Activated CD4-positive, alpha-beta T cell treated with anti-CD3 and anti-CD28 coated beads, Interleukin-2, amount 10 ng/mL, durations not matched to agents 7 days and 5 days (primary cell): ENCODE results near the gene MYB. TPM values are rescaled to one million over a fixed set of nuclear protein-coding genes. Genes with fewer than 3 reads are reported as not detected.

Experiments used
- CTCF ChIA-PET: fragments of 350-600 bp; sonication (Branson Sonifier 250); formaldehyde crosslinking; loops from one replicate; lab custom pipeline; 2021; ENCODE audit warnings: antibody characterized with exemption; lab: Charles Lee
- POLR2A ChIA-PET: fragments of 350-600 bp; sonication (Branson Sonifier 250); formaldehyde crosslinking; loops from one replicate; lab custom pipeline; 2021; ENCODE audit warnings: antibody characterized with exemption; lab: Charles Lee
- DNase-seq: peaks from one replicate; pipeline ENCODE4 v3.0.0-alpha.2; 2020
- H3K27ac Mint-ChIP-seq: one replicate; pipeline ENCODE4 v1.8.0; 2021; ENCODE audit warnings: mild to moderate bottlenecking, moderate library complexity, mixed read lengths
- H3K27me3 Mint-ChIP-seq: one replicate; pipeline ENCODE4 v1.8.0; 2021; ENCODE audit warnings: mixed read lengths
- H3K36me3 Mint-ChIP-seq: one replicate; pipeline ENCODE4 v1.8.0; 2021; ENCODE audit warnings: low read depth, mixed read lengths
- H3K4me1 Mint-ChIP-seq: one replicate; pipeline ENCODE4 v1.8.0; 2021; ENCODE audit warnings: mixed read lengths
- H3K4me3 Mint-ChIP-seq: one replicate; pipeline ENCODE4 v1.8.0; 2021; ENCODE audit warnings: mild to moderate bottlenecking, moderate library complexity, mixed read lengths
- H3K9me3 Mint-ChIP-seq: one replicate; pipeline ENCODE4 v1.8.0; 2021; ENCODE audit warnings: mixed read lengths
- total RNA-seq, 2 experiments: library from RNA; stranded (reverse); gene quantifications; one replicate each; pipeline ENCODE4 v1.2.3, GENCODE V29; 2021

MYB gene
- total RNA-seq, 2 experiments from 2014 or later: 12.6 to 13.5 TPM

GRCh38 chr6:135192256-135193174, 11.4 kb downstream of the MYB start:
- ChIA-PET CTCF (interaction anchor here (0.6 to 1.3 kb wide), 3 partner anchors 8 to 152 kb away, joined by 3 to 5 read pairs (median 4); no protein-coding TSS in a partner anchor), POLR2A (interaction anchor here (0.6 kb wide), 1 partner anchor 32 kb away, joined by 4 read pairs; no protein-coding TSS in a partner anchor)
- peaks cover 52% of the 10 kb centered on the region for H3K4me1 Mint-ChIP-seq
- H3K9me3 Mint-ChIP-seq: no peaks in the 10 kb centered on the region
- H3K36me3 Mint-ChIP-seq: peaks cover 68% of the 10 kb centered on the region
- no peak for DNase-seq
- no peak overlapping the region for H3K27ac Mint-ChIP-seq
- H3K4me3 Mint-ChIP-seq: no peak overlapping the region
- no peaks in the 10 kb centered on the region for H3K27me3 Mint-ChIP-seq

GRCh38 chr6:135193221-135193620, 12.1 kb downstream of the MYB start:
- ChIA-PET CTCF (interaction anchor here (1.1 kb wide), 1 partner anchor 9 kb away, joined by 5 read pairs; no protein-coding TSS in a partner anchor), POLR2A (interaction anchor here (0.6 kb wide), 1 partner anchor 31 kb away, joined by 4 read pairs; no protein-coding TSS in a partner anchor)
- Mint-ChIP-seq H3K4me1 (peaks cover 51% of the 10 kb centered on the region), H3K27ac (no peak overlapping the region), H3K9me3 (no peaks in the 10 kb centered on the region), H3K4me3 (no peak overlapping the region), H3K36me3 (peaks cover 66% of the 10 kb centered on the region), H3K27me3 (no peaks in the 10 kb centered on the region)
- DNase-seq: no peak

- H3K27ac Mint-ChIP-seq: no peak overlapping the region
- peaks cover 39% of the 10 kb centered on the region for H3K4me1 Mint-ChIP-seq
- CTCF ChIA-PET: interaction anchor here (0.6 to 1.9 kb wide), 4 partner anchors 12 to 885 kb away, joined by 3 to 5 read pairs (median 4); no protein-coding TSS in a partner anchor
- no peak for DNase-seq
- POLR2A ChIA-PET: no interaction called here
- H3K36me3 Mint-ChIP-seq: peaks cover 54% of the 10 kb centered on the region
- H3K4me3 Mint-ChIP-seq: no peak overlapping the region
- H3K27me3 Mint-ChIP-seq: no peaks in the 10 kb centered on the region
- H3K9me3 Mint-ChIP-seq: no peaks in the 10 kb centered on the region
Measured at GRCh38 chr6:135195041-135195440, 13.9 kb downstream of the MYB start.

- ChIA-PET CTCF (interaction anchor here (1.2 to 1.9 kb wide), 2 partner anchors 13 to 29 kb away, joined by 3 to 4 read pairs; no protein-coding TSS in a partner anchor), POLR2A (no interaction called here)
- no peak overlapping the region for H3K27ac Mint-ChIP-seq
Measured at GRCh38 chr6:135195522-135195921, 14.4 kb downstream of the MYB start.

GRCh38 chr6:135196739-135197510, 15.8 kb downstream of the MYB start:
- H3K27ac Mint-ChIP-seq: no peak overlapping the region

More at GRCh38 chr6:135195522-135195921, 14.4 kb downstream of the MYB start:
- no peaks in the 10 kb centered on the region for H3K9me3 Mint-ChIP-seq
- no peaks in the 10 kb centered on the region for H3K27me3 Mint-ChIP-seq
- peaks cover 38% of the 10 kb centered on the region for H3K4me1 Mint-ChIP-seq
- H3K36me3 Mint-ChIP-seq: peaks cover 56% of the 10 kb centered on the region
- no peak overlapping the region for H3K4me3 Mint-ChIP-seq
- no peak for DNase-seq

GRCh38 chr6:135202836-135203235, 21.7 kb downstream of the MYB start:
- peaks cover 43% of the 10 kb centered on the region for H3K36me3 Mint-ChIP-seq
- ChIA-PET CTCF (interaction anchor here (1.3 to 1.4 kb wide), 2 partner anchors 11 to 58 kb away, joined by 3 to 4 read pairs; no protein-coding TSS in a partner anchor), POLR2A (interaction anchor here (0.8 kb wide), 1 partner anchor 8 kb away, joined by 3 read pairs; no protein-coding TSS in a partner anchor)
- DNase-seq: no peak
- H3K4me1 Mint-ChIP-seq: peaks cover 2% of the 10 kb centered on the region
- no peaks in the 10 kb centered on the region for H3K27me3 Mint-ChIP-seq
- H3K9me3 Mint-ChIP-seq: no peaks in the 10 kb centered on the region
- H3K4me3 Mint-ChIP-seq: no peak overlapping the region
- no peak overlapping the region for H3K27ac Mint-ChIP-seq

More at GRCh38 chr6:135196739-135197510, 15.8 kb downstream of the MYB start:
- no peak for DNase-seq
- H3K36me3 Mint-ChIP-seq: peaks cover 55% of the 10 kb centered on the region
- no peaks in the 10 kb centered on the region for H3K27me3 Mint-ChIP-seq
- CTCF ChIA-PET: interaction anchor here (0.6 to 2.4 kb wide), 5 partner anchors 13 to 222 kb away, joined by 3 to 11 read pairs (median 4); no protein-coding TSS in a partner anchor
- POLR2A ChIA-PET: interaction anchor here (0.6 kb wide), 1 partner anchor 8 kb away, joined by 3 read pairs; no protein-coding TSS in a partner anchor
- no peaks in the 10 kb centered on the region for H3K9me3 Mint-ChIP-seq
- H3K4me3 Mint-ChIP-seq: no peak overlapping the region
- H3K4me1 Mint-ChIP-seq: peaks cover 38% of the 10 kb centered on the region

GRCh38 chr6:135204951-135205350, 23.8 kb downstream of the MYB start:
- ChIA-PET CTCF (interaction anchor here (1.5 kb wide), 1 partner anchor 15 kb away, joined by 3 read pairs; no protein-coding TSS in a partner anchor), POLR2A (interaction anchor here (0.6 kb wide), 2 partner anchors 9 to 105 kb away, joined by 3 read pairs; no protein-coding TSS in a partner anchor)
- peaks cover 51% of the 10 kb centered on the region for H3K36me3 Mint-ChIP-seq
- H3K27me3 Mint-ChIP-seq: no peaks in the 10 kb centered on the region
- H3K27ac Mint-ChIP-seq: no peak overlapping the region
- H3K4me1 Mint-ChIP-seq: peaks cover 12% of the 10 kb centered on the region
- no peak overlapping the region for H3K4me3 Mint-ChIP-seq
- DNase-seq: no peak
- H3K9me3 Mint-ChIP-seq: no peaks in the 10 kb centered on the region

- Mint-ChIP-seq H3K27me3 (no peaks in the 10 kb centered on the region), H3K4me1 (peaks cover 42% of the 10 kb centered on the region), H3K4me3 (peak overlapping the region; percentile 60), H3K36me3 (peaks cover 42% of the 10 kb centered on the region), H3K9me3 (peaks cover 4% of the 10 kb centered on the region), H3K27ac (peak overlapping the region; percentile 89)
- DNase-seq: no peak
- ChIA-PET POLR2A (no interaction called here), CTCF (interaction anchor here (0.5 to 1.5 kb wide), 7 partner anchors 9 to 141 kb away, joined by 3 to 5 read pairs (median 3); no protein-coding TSS in a partner anchor)
Measured at GRCh38 chr6:135209803-135210202, 28.7 kb downstream of the MYB start.

- Mint-ChIP-seq H3K4me3 (no peak overlapping the region), H3K27ac (peak overlapping the region; percentile 89), H3K27me3 (no peaks in the 10 kb centered on the region), H3K36me3 (peaks cover 39% of the 10 kb centered on the region), H3K9me3 (peaks cover 4% of the 10 kb centered on the region), H3K4me1 (peaks cover 44% of the 10 kb centered on the region)
- DNase-seq: no peak
- ChIA-PET CTCF (interaction anchor here (0.6 to 1.5 kb wide), 3 partner anchors 11 to 66 kb away, joined by 3 to 4 read pairs (median 3); no protein-coding TSS in a partner anchor), POLR2A (no interaction called here)
Measured at GRCh38 chr6:135210632-135211305, 29.7 kb downstream of the MYB start.

- POLR2A ChIA-PET: no interaction called here
Measured at GRCh38 chr6:135211306-135211702, 30.2 kb downstream of the MYB start.

GRCh38 chr6:135212020-135212806, 31.1 kb downstream of the MYB start:
- peak overlapping the region; percentile 81 for H3K27ac Mint-ChIP-seq
- peaks cover 4% of the 10 kb centered on the region for H3K9me3 Mint-ChIP-seq
- H3K36me3 Mint-ChIP-seq: peaks cover 40% of the 10 kb centered on the region
- DNase-seq: no peak
- H3K4me3 Mint-ChIP-seq: peak overlapping the region; percentile 23
- H3K27me3 Mint-ChIP-seq: no peaks in the 10 kb centered on the region
- H3K4me1 Mint-ChIP-seq: peaks cover 45% of the 10 kb centered on the region
- ChIA-PET CTCF (interaction anchor here (1.1 kb wide), 1 partner anchor 16 kb away, joined by 5 read pairs; no protein-coding TSS in a partner anchor), POLR2A (interaction anchor here (0.6 kb wide), 1 partner anchor 184 kb away, joined by 3 read pairs; no protein-coding TSS in a partner anchor)

More at GRCh38 chr6:135211306-135211702, 30.2 kb downstream of the MYB start:
- Mint-ChIP-seq H3K4me1 (peaks cover 45% of the 10 kb centered on the region), H3K36me3 (peaks cover 40% of the 10 kb centered on the region), H3K4me3 (no peak overlapping the region), H3K27ac (no peak overlapping the region), H3K9me3 (peaks cover 4% of the 10 kb centered on the region), H3K27me3 (no peaks in the 10 kb centered on the region)
- DNase-seq: no peak
- CTCF ChIA-PET: interaction anchor here (0.6 to 1.0 kb wide), 2 partner anchors 27 to 67 kb away, joined by 3 to 4 read pairs; no protein-coding TSS in a partner anchor
